ENCODE results near the gene ZEB1. TPM values are rescaled to one million over a fixed set of nuclear protein-coding genes. Genes with fewer than 3 reads are reported as not detected.

ZEB1 gene
- total RNA-seq, 1 experiment from 2014 or later = 31.5 TPM

GRCh38 chr10:31347705-31348104 lies 28.7 kb downstream of the ZEB1 start:
- Histone ChIP-seq H3K4me3 (ENCODE audit: low read depth in 2 of 2, low read length in 2 of 2) (no peak overlapping the region), H3K36me3 (ENCODE audit: control insufficient read depth, insufficient read depth, low read length) (no peaks in the 10 kb centered on the region), H3K27me3 (ENCODE audit: control insufficient read depth, insufficient read depth, low read length) (no peaks in the 10 kb centered on the region), H3K9me3 (ENCODE audit: control insufficient read depth, insufficient read depth, low read depth, low read length) (no peaks in the 10 kb centered on the region), H3K4me1 (ENCODE audit: control insufficient read depth, insufficient read depth, low read length) (no peaks in the 10 kb centered on the region; the same call in 1 of the 2 replicates), H3K27ac (ENCODE audit: low read length) (no peak overlapping the region)
- intact Hi-C loops (cut with micrococcal nuclease; ENCODE audit: unreplicated experiment) (no loop called here), in situ Hi-C loops (cut with HindIII; ENCODE audit: low pct_unique_long_range_greater_than_20kb, low sequenced_read_pairs) (no loop called here)
- no peak for ATAC-seq
- ChIA-PET CTCF (no interaction called here), POLR2A (interaction anchor here (0.6 kb wide), 1 partner anchor 31 kb away, joined by 6 read pairs; no protein-coding TSS in a partner anchor)
- TF ChIP-seq REST (IDR thresholded peaks at IDR 0.05; ENCODE audit: insufficient read depth in 1 of 2, low read depth in 2 of 2, low read length in 1 of 2) (no peak), TCF7L2 (IDR thresholded peaks at IDR 0.05; ENCODE audit: low read depth, low read length) (no peak), SIN3A (IDR thresholded peaks at IDR 0.05; ENCODE audit: borderline replicate concordance, insufficient read depth, low read depth, low read length) (no peak), POLR2AphosphoS5 (IDR thresholded peaks at IDR 0.05; ENCODE audit: low read depth, low read length) (no peak), CTCF (IDR thresholded peaks at IDR 0.05) (no peak)
- DNase-seq (ENCODE audit: low read depth, low spot score) = no peak
- BruUV-seq (replicated peaks) = no TSS peak

- Histone ChIP-seq H3K27me3 (ENCODE audit: control insufficient read depth, insufficient read depth, low read length) (no peaks in the 10 kb centered on the region), H3K4me3 (ENCODE audit: low read depth in 2 of 2, low read length in 2 of 2) (no peak overlapping the region), H3K36me3 (ENCODE audit: control insufficient read depth, insufficient read depth, low read length) (no peaks in the 10 kb centered on the region), H3K9me3 (ENCODE audit: control insufficient read depth, insufficient read depth, low read depth, low read length) (no peaks in the 10 kb centered on the region), H3K4me1 (ENCODE audit: control insufficient read depth, insufficient read depth, low read length) (peaks cover 7% of the 10 kb centered on the region; the same call in 1 of the 2 replicates), H3K27ac (ENCODE audit: low read length) (no peak overlapping the region)
- intact Hi-C loops (cut with micrococcal nuclease; ENCODE audit: unreplicated experiment) = no loop called here
- DNase-seq (ENCODE audit: low read depth, low spot score) (no peak), ATAC-seq (no peak)
- ChIA-PET CTCF (no interaction called here), POLR2A (no interaction called here)
- BruUV-seq (replicated peaks) = no TSS peak
- TF ChIP-seq CTCF (IDR thresholded peaks at IDR 0.05) (no peak), TCF7L2 (IDR thresholded peaks at IDR 0.05; ENCODE audit: low read depth, low read length) (no peak), SIN3A (IDR thresholded peaks at IDR 0.05; ENCODE audit: borderline replicate concordance, insufficient read depth, low read depth, low read length) (no peak), REST (IDR thresholded peaks at IDR 0.05; ENCODE audit: insufficient read depth in 1 of 2, low read depth in 2 of 2, low read length in 1 of 2) (no peak), POLR2AphosphoS5 (IDR thresholded peaks at IDR 0.05; ENCODE audit: low read depth, low read length) (no peak)
- in situ Hi-C loops (cut with HindIII; ENCODE audit: low pct_unique_long_range_greater_than_20kb, low sequenced_read_pairs) = no loop called here
Measured at GRCh38 chr10:31350891-31351290, 31.9 kb downstream of the ZEB1 start.
